Breast epithelium (tissue), 3 donors: Measurements from ENCODE around the gene GPC2.
"Not testable (repeated sequence)": the region's sequence is repeated elsewhere in the genome, so short reads cannot be mapped to it uniquely, and the experiment has no call there.

ENCODE experiments used
- POLR2A ChIP-seq: fragments of 450-650 bp; IDR thresholded peaks from one replicate; pipeline ENCODE4 v1.6.1; 2016; ENCODE audit warnings: antibody characterized with exemption, mild to moderate bottlenecking, moderate library complexity
- TF ChIP-seq, protein P1 (sequence below), 3 donors: fragments of 450-650 bp; IDR thresholded peaks; one replicate each; pipeline ENCODE4 v1.5.1; 2016 to 2017; ENCODE audit warnings: antibody characterized with exemption in 3 of 3, mild to moderate bottlenecking in 3 of 3, moderate library complexity in 3 of 3

DNA sequence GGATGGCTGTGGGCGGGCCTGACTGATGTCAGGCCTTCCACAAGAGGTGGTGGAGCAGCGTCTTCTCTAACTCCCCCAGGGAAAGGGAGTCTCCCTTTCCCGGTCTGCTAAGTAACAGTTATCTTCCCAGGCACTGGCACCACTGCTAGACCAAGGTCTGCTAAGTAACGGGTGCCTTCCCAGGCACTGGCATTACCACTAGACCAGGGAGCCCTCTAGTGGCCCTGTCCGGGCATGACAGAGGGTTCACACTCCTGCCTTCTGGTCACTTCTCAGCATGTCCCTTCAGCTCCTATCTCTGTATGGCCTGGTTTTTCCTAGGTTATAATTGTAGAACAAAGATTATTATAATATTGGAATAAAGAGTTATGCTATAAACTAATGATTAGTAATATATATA is 40.8 kb upstream of the GPC2 start:
- not testable (repeated sequence) for TF ChIP-seq POLR2A
- TF ChIP-seq, protein P1, sequence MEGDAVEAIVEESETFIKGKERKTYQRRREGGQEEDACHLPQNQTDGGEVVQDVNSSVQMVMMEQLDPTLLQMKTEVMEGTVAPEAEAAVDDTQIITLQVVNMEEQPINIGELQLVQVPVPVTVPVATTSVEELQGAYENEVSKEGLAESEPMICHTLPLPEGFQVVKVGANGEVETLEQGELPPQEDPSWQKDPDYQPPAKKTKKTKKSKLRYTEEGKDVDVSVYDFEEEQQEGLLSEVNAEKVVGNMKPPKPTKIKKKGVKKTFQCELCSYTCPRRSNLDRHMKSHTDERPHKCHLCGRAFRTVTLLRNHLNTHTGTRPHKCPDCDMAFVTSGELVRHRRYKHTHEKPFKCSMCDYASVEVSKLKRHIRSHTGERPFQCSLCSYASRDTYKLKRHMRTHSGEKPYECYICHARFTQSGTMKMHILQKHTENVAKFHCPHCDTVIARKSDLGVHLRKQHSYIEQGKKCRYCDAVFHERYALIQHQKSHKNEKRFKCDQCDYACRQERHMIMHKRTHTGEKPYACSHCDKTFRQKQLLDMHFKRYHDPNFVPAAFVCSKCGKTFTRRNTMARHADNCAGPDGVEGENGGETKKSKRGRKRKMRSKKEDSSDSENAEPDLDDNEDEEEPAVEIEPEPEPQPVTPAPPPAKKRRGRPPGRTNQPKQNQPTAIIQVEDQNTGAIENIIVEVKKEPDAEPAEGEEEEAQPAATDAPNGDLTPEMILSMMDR (IDR thresholded peaks at IDR 0.05) = peak in 1 of 3 donors; percentile 31
